Measurements from ENCODE around the gene PCGF6.

The PCGF6 gene

GRCh38 chr10:103281753-103282152, 69.2 kb downstream of the PCGF6 start:
- peak overlapping the region; percentile 78 for H3K27ac ChIP-seq
- TF ChIP-seq, protein P1, sequence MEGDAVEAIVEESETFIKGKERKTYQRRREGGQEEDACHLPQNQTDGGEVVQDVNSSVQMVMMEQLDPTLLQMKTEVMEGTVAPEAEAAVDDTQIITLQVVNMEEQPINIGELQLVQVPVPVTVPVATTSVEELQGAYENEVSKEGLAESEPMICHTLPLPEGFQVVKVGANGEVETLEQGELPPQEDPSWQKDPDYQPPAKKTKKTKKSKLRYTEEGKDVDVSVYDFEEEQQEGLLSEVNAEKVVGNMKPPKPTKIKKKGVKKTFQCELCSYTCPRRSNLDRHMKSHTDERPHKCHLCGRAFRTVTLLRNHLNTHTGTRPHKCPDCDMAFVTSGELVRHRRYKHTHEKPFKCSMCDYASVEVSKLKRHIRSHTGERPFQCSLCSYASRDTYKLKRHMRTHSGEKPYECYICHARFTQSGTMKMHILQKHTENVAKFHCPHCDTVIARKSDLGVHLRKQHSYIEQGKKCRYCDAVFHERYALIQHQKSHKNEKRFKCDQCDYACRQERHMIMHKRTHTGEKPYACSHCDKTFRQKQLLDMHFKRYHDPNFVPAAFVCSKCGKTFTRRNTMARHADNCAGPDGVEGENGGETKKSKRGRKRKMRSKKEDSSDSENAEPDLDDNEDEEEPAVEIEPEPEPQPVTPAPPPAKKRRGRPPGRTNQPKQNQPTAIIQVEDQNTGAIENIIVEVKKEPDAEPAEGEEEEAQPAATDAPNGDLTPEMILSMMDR (conservative IDR thresholded peaks at IDR 0.05) = no peak

DNA sequence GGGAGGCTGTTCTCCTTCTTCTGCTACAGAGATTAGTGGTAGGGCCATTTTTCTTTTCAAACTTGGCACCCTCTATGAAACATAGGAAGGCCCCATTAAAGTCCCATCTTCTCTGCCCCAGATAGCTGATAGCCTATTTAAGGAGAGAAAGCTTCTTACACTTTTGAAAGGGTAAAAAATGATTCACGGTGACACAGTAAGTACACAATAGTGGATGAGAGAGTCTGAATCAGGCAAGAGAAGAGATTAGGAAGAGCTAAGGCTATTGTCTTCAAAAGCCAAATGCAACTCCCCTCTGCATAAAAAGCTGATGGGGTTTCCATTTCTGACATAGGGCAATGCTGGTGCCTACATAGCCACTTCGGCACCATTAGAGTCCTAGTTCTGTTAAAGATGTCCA, 70.4 kb downstream of the PCGF6 start:
- H3K27ac ChIP-seq = peak overlapping the region; percentile 78
- TF ChIP-seq, protein P1 (conservative IDR thresholded peaks at IDR 0.05) = no peak

- TF ChIP-seq, protein P1 (conservative IDR thresholded peaks at IDR 0.05) = no peak
- H3K27ac ChIP-seq = peak overlapping the region; percentile 78
Observed at GRCh38 chr10:103280031-103280430, 70.9 kb downstream of the PCGF6 start.

DNA sequence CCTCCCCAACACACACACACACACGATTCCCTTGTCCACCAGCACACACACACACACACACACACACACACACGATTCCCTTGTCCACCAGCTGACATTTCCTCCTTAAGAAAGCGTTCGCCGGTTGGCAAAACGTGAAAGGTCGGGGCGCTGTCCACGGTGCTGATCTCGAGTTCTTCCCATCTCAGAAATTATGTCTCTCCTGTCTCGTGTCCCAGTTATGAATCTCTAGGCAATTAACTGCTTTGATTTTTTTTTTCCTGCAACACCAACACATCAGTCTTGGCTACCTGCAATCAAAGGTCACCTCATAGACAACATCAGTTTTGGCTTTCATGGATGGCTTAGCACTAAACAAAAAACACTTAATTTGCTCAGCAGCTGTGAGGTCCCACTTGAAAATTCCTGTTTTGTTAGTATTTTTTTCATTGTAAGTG, 72.1 kb downstream of the PCGF6 start:
- peak overlapping the region; percentile 78; the same call in 1 of the 2 replicates for H3K27ac ChIP-seq
- TF ChIP-seq, protein P1 (conservative IDR thresholded peaks at IDR 0.05) = no peak

GRCh38 chr10:103278537-103278823, 72.5 kb downstream of the PCGF6 start:
- TF ChIP-seq, protein P1 (conservative IDR thresholded peaks at IDR 0.05) = no peak
- H3K27ac ChIP-seq = peak overlapping the region; percentile 78

DNA sequence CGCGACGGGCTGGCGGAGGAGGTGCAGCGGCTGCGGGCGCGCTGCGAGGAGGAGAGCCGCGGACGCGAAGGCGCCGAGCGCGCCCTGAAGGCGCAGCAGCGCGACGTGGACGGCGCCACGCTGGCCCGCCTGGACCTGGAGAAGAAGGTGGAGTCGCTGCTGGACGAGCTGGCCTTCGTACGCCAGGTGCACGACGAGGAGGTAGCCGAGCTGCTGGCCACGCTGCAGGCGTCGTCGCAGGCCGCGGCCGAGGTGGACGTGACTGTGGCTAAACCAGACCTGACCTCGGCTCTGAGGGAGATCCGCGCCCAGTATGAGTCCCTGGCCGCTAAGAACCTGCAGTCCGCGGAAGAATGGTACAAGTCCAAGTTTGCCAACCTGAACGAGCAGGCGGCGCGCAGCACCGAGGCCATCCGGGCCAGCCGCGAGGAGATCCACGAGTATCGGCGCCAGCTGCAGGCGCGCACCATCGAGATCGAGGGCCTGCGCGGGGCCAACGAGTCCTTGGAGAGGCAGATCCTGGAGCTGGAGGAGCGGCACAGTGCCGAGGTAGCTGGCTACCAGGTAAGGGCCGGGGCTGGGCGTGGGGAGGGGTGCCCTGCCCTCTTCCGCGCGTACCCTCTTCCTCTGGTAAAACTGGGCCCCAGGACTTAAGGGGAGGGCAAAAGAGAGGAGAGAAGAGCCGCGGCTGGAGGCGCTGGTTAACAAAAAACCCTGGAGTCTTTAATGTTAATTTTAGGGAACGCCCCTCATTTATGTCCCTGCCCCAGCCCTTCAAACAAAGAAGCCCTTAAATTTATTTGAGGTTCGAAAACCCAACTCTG, 73.0 kb downstream of the PCGF6 start:
- peak overlapping the region; percentile 78 for H3K27ac ChIP-seq
- TF ChIP-seq, protein P1 (conservative IDR thresholded peaks at IDR 0.05) = no peak

- TF ChIP-seq, protein P1 (conservative IDR thresholded peaks at IDR 0.05) = no peak; the same call in 1 of the 2 replicates
- H3K27ac ChIP-seq = peak within 1 kb of the TSS; percentile 78
Observed at GRCh38 chr10:103276896-103277712, 73.8 kb downstream of the PCGF6 start, which contains the start of gene INA. TSS of gene INA (plus strand) at chr10:103277138. CDS start at chr10:103277212, 74 bp downstream.
